Measurements from ENCODE around the gene STARD13. TPM values are rescaled to one million over a fixed set of nuclear protein-coding genes. Genes with fewer than 3 reads are reported as not detected.
A peak's percentile ranks its signal among the peaks of the same experiment; 100 is the strongest.

The STARD13 gene
- total and polyA plus RNA-seq, 7 experiments from 2014 or later: 0.30 to 1.1 (median 0.73) TPM; not detected in 2

DNA sequence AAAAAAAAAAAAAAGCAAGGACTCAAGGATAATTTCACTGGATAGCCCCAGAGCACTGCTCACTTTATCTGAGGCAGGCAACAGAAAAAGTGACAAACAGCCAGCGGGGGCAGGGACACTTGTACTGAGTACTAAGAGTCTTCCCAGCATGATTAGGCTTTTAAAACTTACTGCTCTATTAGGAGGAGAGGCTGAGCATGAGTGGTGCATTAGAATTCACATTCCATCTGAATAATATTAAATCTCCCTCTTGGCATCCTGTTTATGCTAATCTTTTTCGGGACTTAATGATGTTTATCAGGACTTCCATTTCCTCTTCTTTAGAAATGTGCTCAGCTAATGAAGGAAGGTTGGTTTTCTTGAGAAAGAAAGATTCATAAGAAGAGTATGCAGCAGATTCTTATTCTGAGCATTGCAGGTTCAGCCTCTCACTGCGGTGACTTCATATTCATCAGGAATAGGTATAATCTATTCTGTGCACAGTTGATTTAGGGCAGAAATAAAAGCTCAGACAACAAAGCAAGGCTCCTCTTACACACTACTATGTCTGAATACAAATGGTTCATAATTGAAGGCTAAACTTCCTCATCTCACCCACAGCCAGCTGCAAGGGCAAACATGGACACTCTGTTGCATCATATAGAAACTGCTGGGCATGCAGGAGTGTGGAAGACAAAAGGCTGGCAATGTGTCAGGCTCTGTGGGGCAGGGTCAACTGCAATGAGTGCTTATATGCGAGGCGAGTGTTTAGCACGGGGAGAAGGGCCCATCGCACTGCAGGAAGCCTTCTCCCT lies 162.3 kb downstream of the STARD13 start:
- ATAC-seq: peak; percentile 67
- Mint-ChIP-seq H3K36me3 (peaks cover 0 to 4% (median 0%) of the 10 kb centered on the region in 5 donors), H3K27ac (no peak overlapping the region), H3K27me3 (peaks cover 0 to 14% (median 12%) of the 10 kb centered on the region in 5 donors), H3K4me3 (no peak overlapping the region), H3K4me1 (peaks cover 0 to 2% (median 0%) of the 10 kb centered on the region in 7 donors), H3K9me3 (peaks cover 0 to 1% (median 0%) of the 10 kb centered on the region in 11 donors)
- intact Hi-C loops (cut with micrococcal nuclease): no loop called here
- Histone ChIP-seq H3K9me3 (ENCODE audit: control insufficient read depth in 2 of 3, low read length in 3 of 3) (no peaks in the 10 kb centered on the region), H3K4me1 (ENCODE audit: control insufficient read depth in 2 of 2, insufficient read depth in 2 of 2, low read length in 2 of 2) (no peaks in the 10 kb centered on the region), H3K36me3 (ENCODE audit: control insufficient read depth in 2 of 3, insufficient read depth in 3 of 3, low read length in 3 of 3) (no peaks in the 10 kb centered on the region), H3K27me3 (ENCODE audit: control insufficient read depth in 2 of 2, insufficient read depth in 2 of 2, low read length in 2 of 2) (no peaks in the 10 kb centered on the region), H3K4me3 (ENCODE audit: low read length) (no peak overlapping the region), H3K27ac (ENCODE audit: low read depth, low read length) (no peak overlapping the region)
- POLR2A ChIA-PET: no interaction called here
- CTCF ChIA-PET: no interaction called here
- DNase-seq: no peak

DNA sequence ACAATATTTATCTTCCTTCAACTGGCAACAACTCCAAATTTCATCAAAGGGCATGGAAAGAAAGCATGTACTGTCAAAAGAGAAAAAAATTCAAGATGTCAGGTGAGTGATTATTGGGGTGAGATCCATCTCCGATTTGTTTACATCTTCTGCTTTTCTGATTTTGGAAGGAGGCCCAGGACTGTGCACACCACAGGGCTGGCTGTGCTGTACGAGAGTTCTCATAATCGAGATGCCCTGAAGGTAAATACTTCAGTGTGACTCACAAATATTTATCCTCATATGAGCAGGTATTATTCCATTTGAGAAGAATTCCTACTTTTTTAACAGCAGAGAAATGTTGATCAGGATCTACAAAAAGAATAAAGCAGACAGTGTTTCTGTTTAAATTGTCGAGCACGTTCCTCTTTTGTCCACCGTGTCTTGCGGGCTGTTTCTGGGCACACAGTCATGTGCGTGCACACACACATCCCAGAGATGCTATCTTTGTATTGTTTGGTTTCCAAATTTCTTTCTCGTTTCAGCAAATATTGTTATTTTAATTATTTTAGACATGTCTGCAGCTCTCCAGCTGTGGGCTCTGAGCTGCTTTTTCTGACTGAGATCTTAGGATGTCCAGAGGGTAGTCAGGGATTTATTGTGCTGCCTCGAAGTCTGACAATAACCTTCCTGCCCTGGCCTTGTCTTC lies 165.6 kb downstream of the STARD13 start:
- ChIA-PET CTCF (no interaction called here), POLR2A (no interaction called here)
- ATAC-seq (no peak), DNase-seq (no peak)
- Histone ChIP-seq H3K27me3 (ENCODE audit: control insufficient read depth in 2 of 2, insufficient read depth in 2 of 2, low read length in 2 of 2) (no peaks in the 10 kb centered on the region), H3K4me3 (ENCODE audit: low read length) (no peak overlapping the region), H3K36me3 (ENCODE audit: control insufficient read depth in 2 of 3, insufficient read depth in 3 of 3, low read length in 3 of 3) (no peaks in the 10 kb centered on the region), H3K27ac (ENCODE audit: low read depth, low read length) (no peak overlapping the region), H3K4me1 (ENCODE audit: control insufficient read depth in 2 of 2, insufficient read depth in 2 of 2, low read length in 2 of 2) (no peaks in the 10 kb centered on the region), H3K9me3 (ENCODE audit: control insufficient read depth in 2 of 3, low read length in 3 of 3) (no peaks in the 10 kb centered on the region)
- Mint-ChIP-seq H3K4me3 (no peak overlapping the region), H3K36me3 (peaks cover 0 to 2% (median 0%) of the 10 kb centered on the region in 5 donors), H3K4me1 (peaks cover 0 to 2% (median 0%) of the 10 kb centered on the region in 7 donors), H3K9me3 (no peaks in the 10 kb centered on the region), H3K27me3 (peaks cover 0 to 19% (median 6%) of the 10 kb centered on the region in 5 donors), H3K27ac (no peak overlapping the region)
- intact Hi-C loops (cut with micrococcal nuclease): no loop called here

DNA sequence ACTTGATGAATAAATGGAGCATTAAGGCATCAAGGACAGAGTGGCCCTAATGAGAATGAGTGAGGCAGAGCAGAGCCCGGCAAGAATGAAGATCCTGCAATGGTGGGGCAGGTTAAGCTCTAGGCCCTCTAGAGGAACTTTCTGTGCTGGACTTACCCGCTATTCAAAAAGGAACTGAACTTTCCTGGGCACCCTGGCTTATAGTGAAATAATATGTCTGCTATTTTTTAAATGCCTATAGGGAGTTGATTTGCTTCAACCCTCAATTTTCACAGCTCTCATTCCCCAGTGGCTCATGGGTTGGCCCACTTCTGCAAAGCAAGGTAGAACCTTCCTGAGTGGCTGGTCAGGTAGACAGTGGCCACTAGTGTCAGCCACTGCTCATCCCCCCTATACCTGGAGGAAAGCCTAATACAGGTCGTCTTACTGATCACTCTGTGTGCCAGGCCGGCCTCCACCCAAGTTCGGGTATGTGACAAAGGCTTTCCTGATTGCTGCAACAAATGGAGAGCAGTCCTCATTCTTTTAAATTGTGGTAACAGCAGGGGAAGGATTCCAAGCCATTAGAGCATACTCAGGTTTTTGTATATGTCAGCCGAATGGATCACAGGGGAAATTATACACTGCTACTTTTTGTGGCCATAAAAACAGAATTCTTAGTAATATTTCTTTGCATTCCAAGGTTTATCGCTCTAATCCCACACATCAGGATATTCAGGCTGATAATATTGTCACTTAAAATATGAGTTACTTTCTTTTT lies 166.4 kb downstream of the STARD13 start:
- Mint-ChIP-seq H3K4me3 (no peak overlapping the region), H3K36me3 (peaks cover 0 to 2% (median 0%) of the 10 kb centered on the region in 5 donors), H3K27ac (no peak overlapping the region), H3K27me3 (peaks cover 0 to 22% (median 10%) of the 10 kb centered on the region in 5 donors), H3K9me3 (peaks cover 0 to under 1% (median 0%) of the 10 kb centered on the region in 11 donors), H3K4me1 (peaks cover 0 to 2% (median 0%) of the 10 kb centered on the region in 7 donors)
- no peak overlapping the region for H3K4me3 ChIP-seq (ENCODE audit: low read length)
- ATAC-seq (no peak), DNase-seq (no peak)
- no peak overlapping the region for H3K27ac ChIP-seq (ENCODE audit: low read depth, low read length)
- no peaks in the 10 kb centered on the region for H3K9me3 ChIP-seq (ENCODE audit: control insufficient read depth in 2 of 3, low read length in 3 of 3)
- no peaks in the 10 kb centered on the region for H3K36me3 ChIP-seq (ENCODE audit: control insufficient read depth in 2 of 3, insufficient read depth in 3 of 3, low read length in 3 of 3)
- CTCF ChIA-PET: no interaction called here
- no peaks in the 10 kb centered on the region for H3K27me3 ChIP-seq (ENCODE audit: control insufficient read depth in 2 of 2, insufficient read depth in 2 of 2, low read length in 2 of 2)
- H3K4me1 ChIP-seq (ENCODE audit: control insufficient read depth in 2 of 2, insufficient read depth in 2 of 2, low read length in 2 of 2): no peaks in the 10 kb centered on the region
- POLR2A ChIA-PET: no interaction called here
- intact Hi-C loops (cut with micrococcal nuclease): no loop called here

DNA sequence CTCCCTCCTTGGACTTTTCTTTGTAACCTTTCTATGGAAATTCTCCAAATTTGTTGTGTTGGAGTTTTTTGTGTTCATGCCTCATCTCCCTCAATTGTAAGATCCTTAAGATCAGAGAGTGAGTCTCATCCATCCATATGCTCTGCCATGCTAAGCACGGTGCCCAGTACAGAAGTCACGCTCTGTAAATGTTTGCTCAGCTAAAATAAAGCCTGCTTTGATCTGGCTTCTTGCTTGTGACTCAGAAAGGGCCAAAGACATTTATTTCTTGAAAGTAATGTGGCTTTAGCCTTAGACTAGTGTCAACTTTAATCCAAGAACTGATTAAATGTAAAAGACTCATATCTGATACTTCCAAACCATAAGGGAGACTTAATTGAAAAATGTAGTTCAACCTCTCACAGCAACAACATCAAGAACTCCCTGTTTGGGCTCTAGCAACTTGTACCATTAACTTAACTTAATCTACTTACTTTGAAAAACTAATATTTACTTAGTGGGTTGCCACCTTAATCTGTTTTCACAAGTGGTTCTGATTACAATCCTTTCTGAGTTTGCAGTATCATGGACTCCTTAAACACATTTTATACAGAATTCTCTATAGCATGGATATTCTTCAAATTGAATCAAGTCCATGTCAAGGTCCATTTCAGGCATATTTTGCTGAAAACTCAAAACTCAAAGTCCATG lies 169.1 kb downstream of the STARD13 start:
- Mint-ChIP-seq H3K4me3 (no peak overlapping the region), H3K27ac (no peak overlapping the region), H3K36me3 (no peaks in the 10 kb centered on the region), H3K9me3 (peaks cover 0 to 2% (median 0%) of the 10 kb centered on the region in 11 donors), H3K27me3 (peaks cover 0 to 17% (median 8%) of the 10 kb centered on the region in 5 donors), H3K4me1 (peaks cover 0 to 2% (median 0%) of the 10 kb centered on the region in 7 donors)
- Histone ChIP-seq H3K27ac (ENCODE audit: low read depth, low read length) (no peak overlapping the region), H3K27me3 (ENCODE audit: control insufficient read depth in 2 of 2, insufficient read depth in 2 of 2, low read length in 2 of 2) (no peaks in the 10 kb centered on the region), H3K4me1 (ENCODE audit: control insufficient read depth in 2 of 2, insufficient read depth in 2 of 2, low read length in 2 of 2) (no peaks in the 10 kb centered on the region), H3K9me3 (ENCODE audit: control insufficient read depth in 2 of 3, low read length in 3 of 3) (no peaks in the 10 kb centered on the region), H3K4me3 (ENCODE audit: low read length) (no peak overlapping the region), H3K36me3 (ENCODE audit: control insufficient read depth in 2 of 3, insufficient read depth in 3 of 3, low read length in 3 of 3) (no peaks in the 10 kb centered on the region)
- ChIA-PET CTCF (no interaction called here), POLR2A (no interaction called here)
- intact Hi-C loops (cut with micrococcal nuclease): no loop called here
- no peak for DNase-seq
- ATAC-seq: no peak

DNA sequence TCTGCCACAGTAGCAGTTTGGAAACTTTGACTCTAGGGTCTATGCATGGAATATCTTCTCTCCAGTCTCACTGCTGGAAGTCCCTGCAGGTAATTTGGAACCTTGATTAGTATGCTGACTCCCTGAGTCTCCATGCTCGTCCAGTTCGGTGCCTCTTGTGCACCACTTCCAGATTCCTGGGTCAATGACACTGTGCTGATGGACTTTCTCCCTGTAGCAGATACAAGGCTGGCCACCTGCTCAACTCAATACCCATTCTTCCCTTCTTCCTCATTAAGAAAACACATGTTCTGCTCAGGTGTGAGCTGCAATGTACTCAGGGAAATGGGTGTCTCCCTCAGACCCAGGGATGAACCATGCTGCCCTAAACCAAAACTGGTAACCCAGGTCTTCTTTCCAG lies 170.3 kb downstream of the STARD13 start:
- no peak overlapping the region for H3K4me3 Mint-ChIP-seq
- intact Hi-C loops (cut with micrococcal nuclease): no loop called here
- H3K27me3 ChIP-seq (ENCODE audit: control insufficient read depth in 2 of 2, insufficient read depth in 2 of 2, low read length in 2 of 2): no peaks in the 10 kb centered on the region
- H3K36me3 Mint-ChIP-seq: no peaks in the 10 kb centered on the region
- no peaks in the 10 kb centered on the region for H3K36me3 ChIP-seq (ENCODE audit: control insufficient read depth in 2 of 3, insufficient read depth in 3 of 3, low read length in 3 of 3)
- CTCF ChIA-PET: no interaction called here
- no peak for ATAC-seq
- H3K4me1 ChIP-seq (ENCODE audit: control insufficient read depth in 2 of 2, insufficient read depth in 2 of 2, low read length in 2 of 2): no peaks in the 10 kb centered on the region
- H3K4me3 ChIP-seq (ENCODE audit: low read length): no peak overlapping the region
- no peak for DNase-seq
- H3K27ac ChIP-seq (ENCODE audit: low read depth, low read length): no peak overlapping the region
- no peaks in the 10 kb centered on the region for H3K9me3 ChIP-seq (ENCODE audit: control insufficient read depth in 2 of 3, low read length in 3 of 3)
- POLR2A ChIA-PET: interaction anchor here (1.0 kb wide), 1 partner anchor 10 kb away, joined by 3 read pairs; no protein-coding TSS in a partner anchor
- H3K9me3 Mint-ChIP-seq: peaks cover 0 to 2% (median 0%) of the 10 kb centered on the region in 11 donors
- no peak overlapping the region for H3K27ac Mint-ChIP-seq
- H3K27me3 Mint-ChIP-seq: peaks cover 0 to 17% (median 8%) of the 10 kb centered on the region in 5 donors
- peaks cover 0 to 2% (median 0%) of the 10 kb centered on the region in 7 donors for H3K4me1 Mint-ChIP-seq

DNA sequence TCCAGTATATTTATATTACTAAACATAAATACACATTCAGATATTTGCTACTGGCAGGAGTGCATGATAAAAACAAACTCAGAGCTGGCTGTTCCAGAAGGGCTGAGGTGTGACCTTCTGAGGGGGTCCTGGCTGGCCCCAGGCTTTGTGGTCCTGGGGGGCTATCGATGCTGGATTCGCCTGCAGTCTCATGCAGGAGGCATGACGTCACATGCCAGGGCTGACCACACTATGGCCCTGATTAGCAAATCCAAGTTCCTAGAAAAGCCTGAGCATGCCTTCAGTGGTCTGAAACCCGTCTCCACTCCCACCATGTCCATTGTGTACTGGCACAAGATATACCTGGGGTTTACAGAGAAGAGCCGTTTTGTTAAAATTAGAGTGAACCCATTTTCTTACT lies 171.4 kb downstream of the STARD13 start:
- Mint-ChIP-seq H3K27me3 (peaks cover 0 to 11% (median 6%) of the 10 kb centered on the region in 5 donors), H3K27ac (no peak overlapping the region), H3K9me3 (peaks cover 0 to 2% (median 0%) of the 10 kb centered on the region in 11 donors), H3K36me3 (no peaks in the 10 kb centered on the region), H3K4me1 (peaks cover 0 to 2% (median 0%) of the 10 kb centered on the region in 7 donors), H3K4me3 (no peak overlapping the region)
- H3K27me3 ChIP-seq (ENCODE audit: control insufficient read depth in 2 of 2, insufficient read depth in 2 of 2, low read length in 2 of 2): no peaks in the 10 kb centered on the region
- H3K9me3 ChIP-seq (ENCODE audit: control insufficient read depth in 2 of 3, low read length in 3 of 3): no peaks in the 10 kb centered on the region
- POLR2A ChIA-PET: no interaction called here
- no peak overlapping the region for H3K4me3 ChIP-seq (ENCODE audit: low read length)
- no peaks in the 10 kb centered on the region for H3K36me3 ChIP-seq (ENCODE audit: control insufficient read depth in 2 of 3, insufficient read depth in 3 of 3, low read length in 3 of 3)
- no peak overlapping the region for H3K27ac ChIP-seq (ENCODE audit: low read depth, low read length)
- H3K4me1 ChIP-seq (ENCODE audit: control insufficient read depth in 2 of 2, insufficient read depth in 2 of 2, low read length in 2 of 2): no peaks in the 10 kb centered on the region
- intact Hi-C loops (cut with micrococcal nuclease): no loop called here
- DNase-seq (no peak), ATAC-seq (no peak)
- CTCF ChIA-PET: no interaction called here

Measured in naive thymus-derived CD4-positive, alpha-beta T cell (primary cell).